ENCODE measurements around the gene TMPRSS6.

GRCh38 chr22:37135023-37135422 is 25.5 kb upstream of the TMPRSS6 start:
- TF ChIP-seq CTCF (IDR thresholded peaks at IDR 0.05; ENCODE audit: low read length) = no peak
- no peak for TF ChIP-seq EZH2 (IDR thresholded peaks at IDR 0.05; ENCODE audit: borderline replicate concordance, low read length)
